Ascending aorta (tissue), 2 donors: ENCODE data around the gene PURB. TPM values are rescaled to one million over a fixed set of nuclear protein-coding genes. Genes with fewer than 3 reads are reported as not detected.

Source experiments
- DNase-seq, 2 donors: peaks; one replicate each; pipeline ENCODE4 v3.0.0-alpha.2; 2019; ENCODE audit warnings: low spot score in 2 of 2
- H3K27ac ChIP-seq, 2 donors: fragments of 200-600 bp; sonication (generic); one replicate each; pipeline ENCODE4 v1.5.1; 2016 to 2017; ENCODE audit warnings: mild to moderate bottlenecking in 1 of 2
- H3K27me3 ChIP-seq: fragments of 200-600 bp; sonication (generic); one replicate; pipeline ENCODE4 v1.5.1; 2017
- H3K36me3 ChIP-seq, 2 donors: fragments of 200-600 bp; sonication (generic); one replicate each; pipeline ENCODE4 v1.5.1; 2016
- H3K4me1 ChIP-seq, 2 donors: fragments of 200-600 bp; sonication (generic); one replicate each; pipeline ENCODE4 v1.5.1; 2016 to 2017; ENCODE audit warnings: mild to moderate bottlenecking in 1 of 2
- H3K4me3 ChIP-seq, 2 donors: fragments of 200-600 bp; sonication (generic); one replicate each; pipeline ENCODE4 v1.5.1; 2016 to 2017; ENCODE audit warnings: mild to moderate bottlenecking in 1 of 2
- H3K9me3 ChIP-seq, 2 donors: fragments of 200-600 bp; sonication (generic); one replicate each; pipeline ENCODE4 v1.5.1; 2016
- intact Hi-C: fragments of 100-400 bp; cut with DNase I; formaldehyde crosslinking; loops from one replicate; pipeline ENCODE4 v1.15.1; 2023
- total RNA-seq: library from RNA; depleted of rRNA; stranded (reverse); fragments of >200 nt; gene quantifications from one replicate; pipeline ENCODE4 v1.1.0, GENCODE V29; 2016
- TF ChIP-seq, protein P1 (sequence below), 3 experiments: fragments of 200-600 bp in 2 of 3; fragments of 450-650 bp in 1 of 3; sonication (generic) in 2 of 3; IDR thresholded peaks; one replicate each; pipeline ENCODE4 v1.5.1; 2016 to 2019; ENCODE audit warnings: antibody characterized with exemption in 3 of 3, mild to moderate bottlenecking in 1 of 3, moderate library complexity in 1 of 3

Gene PURB
- total RNA-seq, 1 donor from 2014 or later: 19.1 TPM

DNA sequence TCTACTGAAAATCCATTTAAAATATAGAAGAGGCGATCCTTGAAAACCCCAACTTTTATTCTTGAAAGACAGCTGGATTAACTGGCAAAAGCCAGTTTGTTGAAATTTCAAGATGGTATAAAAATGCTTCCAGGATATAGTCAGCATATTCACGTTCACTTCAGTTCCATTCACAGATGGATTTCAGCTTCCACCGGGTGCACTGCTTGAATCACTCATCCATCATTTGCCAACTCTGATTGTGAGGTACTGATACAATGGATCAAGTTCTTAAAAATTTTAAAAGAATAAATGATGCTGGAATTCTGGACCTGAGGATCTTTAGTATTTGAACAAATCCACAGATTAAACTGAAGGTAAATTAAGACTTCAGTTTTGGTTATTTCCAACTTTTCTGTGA is 2.4 kb downstream of the PURB start:
- H3K9me3 ChIP-seq: no peaks in the 10 kb centered on the region
- DNase-seq: no peak
- TF ChIP-seq, protein P1, sequence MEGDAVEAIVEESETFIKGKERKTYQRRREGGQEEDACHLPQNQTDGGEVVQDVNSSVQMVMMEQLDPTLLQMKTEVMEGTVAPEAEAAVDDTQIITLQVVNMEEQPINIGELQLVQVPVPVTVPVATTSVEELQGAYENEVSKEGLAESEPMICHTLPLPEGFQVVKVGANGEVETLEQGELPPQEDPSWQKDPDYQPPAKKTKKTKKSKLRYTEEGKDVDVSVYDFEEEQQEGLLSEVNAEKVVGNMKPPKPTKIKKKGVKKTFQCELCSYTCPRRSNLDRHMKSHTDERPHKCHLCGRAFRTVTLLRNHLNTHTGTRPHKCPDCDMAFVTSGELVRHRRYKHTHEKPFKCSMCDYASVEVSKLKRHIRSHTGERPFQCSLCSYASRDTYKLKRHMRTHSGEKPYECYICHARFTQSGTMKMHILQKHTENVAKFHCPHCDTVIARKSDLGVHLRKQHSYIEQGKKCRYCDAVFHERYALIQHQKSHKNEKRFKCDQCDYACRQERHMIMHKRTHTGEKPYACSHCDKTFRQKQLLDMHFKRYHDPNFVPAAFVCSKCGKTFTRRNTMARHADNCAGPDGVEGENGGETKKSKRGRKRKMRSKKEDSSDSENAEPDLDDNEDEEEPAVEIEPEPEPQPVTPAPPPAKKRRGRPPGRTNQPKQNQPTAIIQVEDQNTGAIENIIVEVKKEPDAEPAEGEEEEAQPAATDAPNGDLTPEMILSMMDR (IDR thresholded peaks at IDR 0.05): no peak
- peaks cover 15 to 41% of the 10 kb centered on the region in 2 donors for H3K4me1 ChIP-seq
- no peaks in the 10 kb centered on the region for H3K27me3 ChIP-seq
- intact Hi-C loops: no loop called here
- peak overlapping the region; percentile 14 to 97 for H3K4me3 ChIP-seq
- peaks cover 0 to 3% of the 10 kb centered on the region in 2 donors for H3K36me3 ChIP-seq
- H3K27ac ChIP-seq: no peak overlapping the region

DNA sequence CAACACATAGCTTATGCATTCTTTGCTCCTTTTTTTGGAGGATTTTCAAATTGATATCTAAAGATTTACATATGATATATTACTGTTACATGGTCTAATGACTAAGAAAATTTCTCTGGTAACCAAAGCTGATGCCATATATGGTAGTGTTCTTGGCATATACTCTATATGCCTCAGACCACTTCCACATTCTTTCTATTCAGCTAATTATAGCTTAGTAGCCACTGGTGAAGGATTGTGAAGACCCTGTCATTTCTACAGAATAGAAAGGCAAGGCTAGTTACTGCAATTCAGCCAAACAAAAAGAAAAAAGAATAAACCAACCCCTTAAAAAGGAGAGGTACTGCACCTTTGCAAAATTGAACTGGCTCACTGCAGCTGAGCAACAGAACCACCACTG is 3.7 kb downstream of the PURB start:
- Histone ChIP-seq H3K36me3 (peaks cover 0 to 3% of the 10 kb centered on the region in 2 donors), H3K27ac (no peak overlapping the region), H3K27me3 (no peaks in the 10 kb centered on the region), H3K4me1 (peaks cover 15 to 41% of the 10 kb centered on the region in 2 donors), H3K4me3 (peak overlapping the region; percentile 29 to 97), H3K9me3 (no peaks in the 10 kb centered on the region)
- intact Hi-C loops: no loop called here
- no peak for DNase-seq
- TF ChIP-seq, protein P1 (IDR thresholded peaks at IDR 0.05): no peak

DNA sequence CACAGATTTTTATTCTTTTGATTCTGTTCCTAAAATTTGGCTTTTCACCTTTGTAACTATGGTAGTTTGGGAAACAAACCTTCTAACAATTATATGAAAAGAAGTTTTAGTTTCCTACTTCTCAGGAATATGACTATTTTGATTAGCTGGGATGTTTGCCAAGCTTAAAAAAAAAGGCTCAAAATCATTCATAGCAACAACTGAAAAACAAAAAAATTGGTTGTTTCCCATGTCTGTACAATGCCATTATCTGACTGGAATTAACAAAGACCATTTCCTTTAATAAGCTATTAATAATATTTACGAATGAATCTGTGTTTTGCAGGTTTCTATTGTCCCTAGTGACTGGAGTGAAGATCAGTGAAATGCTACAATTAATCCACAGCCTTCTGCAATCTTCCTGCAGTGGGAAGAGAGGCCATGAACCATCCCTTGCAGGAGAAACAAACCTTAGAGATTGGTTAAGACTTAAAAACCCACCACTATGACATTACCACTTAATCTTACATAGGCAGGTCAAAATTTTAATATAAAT is 4.2 kb downstream of the PURB start:
- Histone ChIP-seq H3K27me3 (no peaks in the 10 kb centered on the region), H3K4me3 (peak overlapping the region; percentile 29 to 97), H3K4me1 (peaks cover 15 to 36% of the 10 kb centered on the region in 2 donors), H3K9me3 (no peaks in the 10 kb centered on the region), H3K27ac (no peak overlapping the region), H3K36me3 (peaks cover 0 to 3% of the 10 kb centered on the region in 2 donors)
- TF ChIP-seq, protein P1 (IDR thresholded peaks at IDR 0.05): no peak
- intact Hi-C loops: no loop called here
- DNase-seq: no peak

DNA sequence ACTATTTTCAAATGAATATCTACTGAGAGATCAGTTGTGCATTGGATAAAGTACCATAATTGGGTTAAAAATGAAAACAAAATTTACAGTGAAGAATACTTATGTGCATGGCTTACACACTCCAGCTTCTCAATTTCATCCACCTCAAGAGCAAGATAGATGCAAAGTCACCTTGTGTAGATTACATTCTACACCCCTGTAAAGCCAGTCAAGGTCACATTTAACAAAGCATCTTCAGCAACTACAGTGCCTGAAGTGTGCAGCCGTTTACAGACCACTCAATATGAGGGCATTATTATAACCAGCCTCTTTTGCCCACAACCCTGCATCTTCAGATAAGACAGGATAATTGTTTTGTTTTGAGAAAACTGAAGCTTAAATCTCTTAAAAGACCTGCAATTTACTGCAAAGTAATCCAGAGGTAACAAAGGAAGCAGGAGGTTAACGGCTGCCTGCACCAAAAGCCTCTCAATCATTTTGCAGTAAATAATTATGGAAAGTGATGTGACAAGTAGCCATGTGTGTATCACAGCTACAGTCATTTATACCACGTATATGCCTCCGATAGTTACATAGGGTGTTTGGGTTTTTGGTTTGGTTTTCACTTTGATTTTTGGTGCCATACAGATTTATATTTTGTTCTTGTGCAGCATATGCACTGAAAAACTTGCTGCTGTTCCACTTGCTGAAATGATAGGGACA is 4.9 kb downstream of the PURB start:
- Histone ChIP-seq H3K4me1 (peaks cover 15 to 35% of the 10 kb centered on the region in 2 donors), H3K9me3 (no peaks in the 10 kb centered on the region), H3K36me3 (peaks cover 0 to 3% of the 10 kb centered on the region in 2 donors), H3K27ac (no peak overlapping the region), H3K4me3 (peak overlapping the region; percentile 29 to 97), H3K27me3 (no peaks in the 10 kb centered on the region)
- intact Hi-C loops: no loop called here
- TF ChIP-seq, protein P1 (IDR thresholded peaks at IDR 0.05): no peak
- DNase-seq: no peak

DNA sequence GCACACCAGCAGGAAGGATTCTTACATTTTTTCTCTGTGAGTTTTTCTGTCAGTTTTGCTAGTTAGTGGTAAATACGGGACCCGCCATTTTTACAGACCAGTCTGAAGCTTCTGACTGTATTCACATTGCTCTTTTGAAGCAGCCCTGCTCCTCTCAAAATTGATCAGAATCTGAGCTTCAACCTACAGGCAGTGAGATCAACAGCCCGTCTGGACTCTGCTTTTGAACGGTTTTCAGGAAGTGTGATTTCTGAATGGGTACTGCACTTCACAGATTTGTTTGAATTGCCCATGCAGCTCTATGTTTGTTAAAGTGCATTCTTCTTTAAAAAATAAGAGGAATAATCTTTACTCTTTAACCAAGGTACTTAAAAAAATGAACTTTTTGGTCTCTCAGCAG is 8.9 kb downstream of the PURB start:
- Histone ChIP-seq H3K4me1 (peaks cover 4 to 9% of the 10 kb centered on the region in 2 donors), H3K4me3 (no peak overlapping the region), H3K27ac (no peak overlapping the region), H3K36me3 (peaks cover 0 to 3% of the 10 kb centered on the region in 2 donors), H3K9me3 (no peaks in the 10 kb centered on the region), H3K27me3 (no peaks in the 10 kb centered on the region)
- TF ChIP-seq, protein P1 (IDR thresholded peaks at IDR 0.05): no peak
- no peak for DNase-seq
- intact Hi-C loops: no loop called here
